IMR-90 (cell line): Measurements from ENCODE around the gene ATG7. TPM values are rescaled to one million over a fixed set of nuclear protein-coding genes. Genes with fewer than 3 reads are reported as not detected.

ENCODE experiments used
- ATAC-seq: fragments of 200-7000 bp; cut with Tn5 transposase; 2 replicates; pipeline ENCODE4 v1.9.1; 2020; ENCODE audit warnings: low read depth, mild to moderate bottlenecking, moderate library complexity
- BruUV-seq: library from RNA; stranded (reverse); fragments of 400-500 nt; replicated peaks from 2 replicates; lab custom pipeline; 2021; lab: Mats Ljungman, UMichigan
- CTCF ChIA-PET: fragments of 300-600 bp; formaldehyde crosslinking; extraction: SDS; loops from one replicate; lab custom pipeline; 2021; ENCODE audit warnings: antibody characterized with exemption; lab: Yijun Ruan, JAX
- POLR2A ChIA-PET: fragments of 300-600 bp; sonication (Branson Sonifier 250); formaldehyde crosslinking; loops from one replicate; lab custom pipeline; 2022; ENCODE audit warnings: antibody characterized with exemption; ENCODE audit not compliant: unreplicated experiment; lab: Charles Lee
- DNase-seq: peaks from one replicate; pipeline ENCODE4 v3.0.0; 2013
- H2AFZ ChIP-seq: replicated peaks from 2 replicates; pipeline ENCODE3; 2013; ENCODE audit warnings: low read length, mild to moderate bottlenecking; ENCODE audit not compliant: poor library complexity
- H2AK5ac ChIP-seq: 2 replicates; pipeline ENCODE4 v1.6.1; 2013; ENCODE audit warnings: low read depth, low read length, inconsistent platforms
- H2AK9ac ChIP-seq: replicated peaks from 2 replicates; pipeline ENCODE3; 2013; ENCODE audit warnings: mild to moderate bottlenecking, low read depth, low read length, moderate library complexity; ENCODE audit not compliant: poor library complexity
- H2BK120ac ChIP-seq: 2 replicates; pipeline ENCODE4 v1.6.1; 2013; ENCODE audit warnings: low read depth, low read length, inconsistent platforms
- H2BK15ac ChIP-seq: 3 replicates; pipeline ENCODE4 v1.6.1; 2013; ENCODE audit warnings: low read depth, low read length, inconsistent platforms
- H2BK20ac ChIP-seq: 2 replicates; pipeline ENCODE4 v1.6.1; 2013; ENCODE audit warnings: low read depth, mild to moderate bottlenecking, inconsistent platforms, low read length, moderate library complexity
- H2BK5ac ChIP-seq: 2 replicates; pipeline ENCODE4 v1.6.1; 2013; ENCODE audit warnings: mild to moderate bottlenecking, low read depth, low read length, inconsistent platforms; ENCODE audit not compliant: poor library complexity, severe bottlenecking
- H3K14ac ChIP-seq: replicated peaks from 2 replicates; pipeline ENCODE4 v1.6.1; 2013; ENCODE audit warnings: low read depth, low read length, inconsistent platforms
- H3K18ac ChIP-seq: 2 replicates; pipeline ENCODE4 v1.6.1; 2013; ENCODE audit warnings: low read depth, low read length, control low read depth
- H3K23ac ChIP-seq: 2 replicates; pipeline ENCODE4 v1.6.1; 2013; ENCODE audit warnings: low read depth, low read length, inconsistent platforms
- H3K27ac ChIP-seq: 2 replicates; pipeline ENCODE4 v1.5.1; 2013; ENCODE audit warnings: mild to moderate bottlenecking, control low read depth, low read length; ENCODE audit not compliant: insufficient read depth
- H3K27me3 ChIP-seq: 2 replicates; pipeline ENCODE4 v1.6.1; 2013; ENCODE audit warnings: low read length; ENCODE audit not compliant: control insufficient read depth, insufficient read depth
- H3K36me3 ChIP-seq: 2 replicates; pipeline ENCODE4 v1.6.1; 2013; ENCODE audit warnings: low read length, mixed read lengths; ENCODE audit not compliant: control insufficient read depth, insufficient read depth
- H3K4ac ChIP-seq: 2 replicates; pipeline ENCODE4 v1.6.1; 2013; ENCODE audit warnings: low read depth, low read length, inconsistent platforms
- H3K4me1 ChIP-seq: 2 replicates; pipeline ENCODE4 v1.6.1; 2013; ENCODE audit warnings: low read length, mixed read lengths; ENCODE audit not compliant: control insufficient read depth, insufficient read depth
- H3K4me2 ChIP-seq: 2 replicates; pipeline ENCODE4 v1.6.1; 2013; ENCODE audit warnings: low read depth, mild to moderate bottlenecking, control low read depth, low read length, moderate library complexity
- H3K4me3 ChIP-seq: 2 replicates; pipeline ENCODE4 v1.5.1; 2013; ENCODE audit warnings: low read depth, mild to moderate bottlenecking, control low read depth, low read length, moderate library complexity; ENCODE audit not compliant: insufficient read depth
- H3K56ac ChIP-seq: 2 replicates; pipeline ENCODE4 v1.6.1; 2013; ENCODE audit warnings: low read length, inconsistent platforms; ENCODE audit not compliant: insufficient read depth; ENCODE audit errors: extremely low read depth
- H3K79me1 ChIP-seq, 2 experiments: 2 replicates each; pipeline ENCODE4 v1.6.1; 2013; ENCODE audit warnings: low read length in 2 of 2, inconsistent platforms in 1 of 2, low read depth in 1 of 2
- H3K9ac ChIP-seq: 2 replicates; pipeline ENCODE4 v1.6.1; 2013; ENCODE audit warnings: low read depth, low read length, control low read depth
- H3K9me1 ChIP-seq: 2 replicates; pipeline ENCODE4 v1.6.1; 2013; ENCODE audit warnings: low read length, inconsistent platforms; ENCODE audit not compliant: insufficient read depth
- H3K9me3 ChIP-seq: 2 replicates; pipeline ENCODE4 v1.6.1; 2013; ENCODE audit warnings: low read length; ENCODE audit not compliant: control insufficient read depth, insufficient read depth
- H4K20me1 ChIP-seq: 2 replicates; pipeline ENCODE4 v1.6.1; 2013; ENCODE audit warnings: low read length, inconsistent platforms; ENCODE audit not compliant: insufficient read depth
- H4K5ac ChIP-seq: 2 replicates; pipeline ENCODE4 v1.6.1; 2013; ENCODE audit warnings: mild to moderate bottlenecking, low read depth, low read length, control low read depth
- H4K8ac ChIP-seq, 2 experiments: 2 replicates each; pipeline ENCODE4 v1.6.1; 2013; ENCODE audit warnings: low read depth in 2 of 2, low read length in 2 of 2, control low read depth in 1 of 2, inconsistent platforms in 1 of 2
- H4K91ac ChIP-seq: 2 replicates; pipeline ENCODE4 v1.6.1; 2013; ENCODE audit warnings: low read depth, low read length, inconsistent platforms; ENCODE audit not compliant: insufficient read depth
- BHLHE40 ChIP-seq: fragments of 150-350 bp; IDR thresholded peaks from 2 replicates; pipeline ENCODE4 v1.6.1; 2016; ENCODE audit warnings: mild to moderate bottlenecking, low read depth, low read length
- CEBPB ChIP-seq: IDR thresholded peaks from 2 replicates; pipeline ENCODE4 v1.6.1; 2012; ENCODE audit warnings: low read depth, low read length, improper control_type of control experiment
- CHD1 ChIP-seq: IDR thresholded peaks from 2 replicates; pipeline ENCODE4 v1.6.1; 2012; ENCODE audit warnings: low read depth, low read length, improper control_type of control experiment
- MXI1 ChIP-seq: IDR thresholded peaks from 2 replicates; pipeline ENCODE4 v1.6.1; 2012; ENCODE audit warnings: low read depth, mild to moderate bottlenecking, low read length, moderate library complexity, borderline replicate concordance
- POLR2A ChIP-seq: IDR thresholded peaks from 2 replicates; pipeline ENCODE4 v1.6.1; 2012; ENCODE audit warnings: mild to moderate bottlenecking, low read depth, low read length
- RAD21 ChIP-seq: IDR thresholded peaks from 2 replicates; pipeline ENCODE4 v1.6.1; 2012; ENCODE audit warnings: low read length, improper control_type of control experiment
- RCOR1 ChIP-seq: IDR thresholded peaks from 2 replicates; pipeline ENCODE4 v1.6.1; 2012; ENCODE audit warnings: mild to moderate bottlenecking, low read length, improper control_type of control experiment; ENCODE audit not compliant: insufficient replicate concordance
- RFX5 ChIP-seq: IDR thresholded peaks from 2 replicates; pipeline ENCODE4 v1.8.0; 2012; ENCODE audit warnings: low read depth, mild to moderate bottlenecking, low read length, moderate library complexity
- SMC3 ChIP-seq: fragments of 150-350 bp; IDR thresholded peaks from 2 replicates; pipeline ENCODE4 v1.6.1; 2016; ENCODE audit warnings: low read depth, mild to moderate bottlenecking, antibody characterized with exemption, low read length, moderate library complexity
- WGBS, 2 experiments: methylation state at CpG; one replicate each; pipeline versions ENCODE4 v1.1.5 to v1.1.7; 2013; ENCODE audit warnings: missing lambda C conversion rate in 2 of 2; ENCODE audit not compliant: insufficient read length in 1 of 2; ENCODE audit errors: extremely low coverage in 2 of 2; 5-methylcytosine and 5-hydroxymethylcytosine counted together
- dilution Hi-C: fragments of 300-500 bp; cut with HindIII; formaldehyde crosslinking; loops from one replicate; pipeline ENCODE4 v1.14.3; 2018; ENCODE audit warnings: low sequenced_read_pairs; ENCODE audit not compliant: unreplicated experiment
- in situ Hi-C: fragments of 300-500 bp; cut with MboI; formaldehyde crosslinking; loops from 3 replicates; pipeline ENCODE4 v1.14.3; 2019; ENCODE audit warnings: low sequenced_read_pairs, inconsistent platforms, mixed read lengths
- intact Hi-C: fragments of 100-400 bp; cut with micrococcal nuclease; formaldehyde crosslinking; loops from 2 replicates; pipeline ENCODE4 v1.10.0; 2022
- polyA plus RNA-seq, 3 experiments: library from polyadenylated mRNA; depleted of rRNA; stranded (reverse); fragments of >200 nt; gene quantifications; 2 replicates each; pipeline ENCODE4 v1.2.3, GENCODE V29; 2012; ENCODE audit warnings: low replicate concordance in 1 of 3
- total RNA-seq: library from RNA; depleted of rRNA; stranded (reverse); fragments of >200 nt; gene quantifications from 2 replicates; pipeline ENCODE4 v1.2.3, GENCODE V29; 2012
- TF ChIP-seq, protein P1 (sequence below): fragments of 150-350 bp; IDR thresholded peaks from 2 replicates; pipeline ENCODE4 v1.6.1; 2017; ENCODE audit warnings: mild to moderate bottlenecking, antibody characterized with exemption, low read length, low read depth
- TF ChIP-seq, protein P2 (sequence below): conservative IDR thresholded peaks from 2 replicates; pipeline ENCODE4 v1.5.1; 2012; ENCODE audit warnings: mild to moderate bottlenecking, low read depth, low read length, improper control_type of control experiment
- TF ChIP-seq, protein P3 (sequence below): fragments of 150-350 bp; IDR thresholded peaks from 2 replicates; pipeline ENCODE4 v1.6.1; 2016; ENCODE audit warnings: low read depth, mild to moderate bottlenecking, low read length, moderate library complexity, borderline replicate concordance

The ATG7 gene
- total and polyA plus RNA-seq, 2 of the 4 experiments (the other 2 are of a cell fraction), result 15.6 to 51.4 TPM

DNA sequence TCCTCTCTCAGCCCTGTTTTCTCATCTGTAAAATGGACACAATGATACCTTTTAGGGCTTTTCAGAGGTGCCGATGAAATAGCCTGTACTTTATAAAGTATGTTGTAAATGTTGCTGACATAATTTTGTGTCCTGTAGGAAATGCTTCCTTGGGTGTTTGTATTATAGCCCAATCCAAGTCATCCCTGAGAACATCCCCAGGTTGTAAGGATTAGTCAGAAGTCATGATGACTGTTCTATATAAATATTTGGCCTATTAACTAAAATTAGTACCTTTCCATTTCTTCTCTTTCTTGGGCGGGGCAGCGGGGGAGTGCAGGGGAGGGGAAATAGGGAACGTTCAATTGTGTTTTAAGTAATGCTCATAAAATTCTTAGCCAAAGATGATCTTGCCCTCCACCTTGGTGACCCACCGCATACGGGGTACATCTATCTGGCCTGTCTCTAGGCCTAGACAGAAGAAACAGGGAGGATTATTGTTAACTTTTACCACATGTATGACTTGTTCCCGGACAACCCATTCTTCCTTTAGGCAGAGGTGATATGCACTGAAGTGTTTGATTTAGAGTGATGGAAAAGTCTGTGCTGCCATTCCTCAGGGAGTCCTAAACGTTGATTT lies 250.9 kb downstream of the ATG7 start (continued):
- TF ChIP-seq BHLHE40, result no peak

DNA sequence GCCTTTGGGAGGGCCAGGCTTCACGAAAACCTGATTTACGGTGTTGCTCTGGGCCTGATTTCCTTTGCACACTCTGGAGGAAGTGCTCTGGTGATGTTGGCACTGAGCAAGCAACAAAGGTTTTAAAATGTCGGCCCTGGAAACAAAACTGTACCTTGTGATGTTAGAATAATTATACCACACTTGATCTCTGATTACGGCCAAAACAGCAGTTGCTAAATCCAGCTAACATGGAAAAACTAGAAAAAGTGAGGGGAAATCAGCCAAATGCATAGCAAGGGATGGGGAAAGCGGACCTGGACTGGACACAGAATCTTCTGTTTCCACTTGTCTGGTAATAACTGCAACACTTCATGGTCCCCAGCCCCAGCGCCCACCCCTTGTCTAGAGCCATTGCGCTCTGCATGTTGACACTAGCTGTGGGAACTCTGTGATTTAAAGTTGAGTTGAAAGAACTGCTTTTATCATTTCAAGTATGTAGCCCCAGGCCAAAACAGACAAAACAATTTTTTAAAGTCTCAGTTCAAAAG lies 251.4 kb downstream of the ATG7 start:
- no CpG with 5 or more reads among the region's 7 CpGs for WGBS, 2 experiments
- Histone ChIP-seq H3K9ac (no peak overlapping the region), H3K4me2 (no peak overlapping the region), H3K9me3 (no peaks in the 10 kb centered on the region), H2BK120ac (peak overlapping the region; percentile 61), H2BK20ac (peak overlapping the region; percentile 60; the same call in 1 of the 2 replicates), H2AK5ac (peak overlapping the region; percentile 91), H2AK9ac (peak overlapping the region; percentile 39), H4K5ac (no peak overlapping the region), H3K9me1 (peaks cover 14% of the 10 kb centered on the region), H4K91ac (peak overlapping the region; percentile 84), H4K20me1 (no peaks in the 10 kb centered on the region), H4K8ac (peak overlapping the region; percentile 45 to 49; a peak in 2 of 4 replicates), H3K18ac (peak overlapping the region; percentile 32; the same call in 1 of the 2 replicates), H3K36me3 (no peaks in the 10 kb centered on the region), H3K27me3 (no peaks in the 10 kb centered on the region), H2BK15ac (peak overlapping the region; percentile 84; the same call in 1 of the 3 replicates), H3K56ac (no peak overlapping the region; the same call in 1 of the 2 replicates), H3K79me1 (peaks cover 4 to 12% of the 10 kb centered on the region in 2 experiments), H3K23ac (peak overlapping the region; percentile 36), H3K14ac (peak overlapping the region; percentile 56), H3K4ac (peak overlapping the region; percentile 53), H3K4me1 (peaks cover 4% of the 10 kb centered on the region; the same call in 1 of the 2 replicates), H3K27ac (no peak overlapping the region), H2BK5ac (peak overlapping the region; percentile 33), H3K4me3 (no peak overlapping the region), H2AFZ (no peak overlapping the region)
- POLR2A ChIA-PET, result no interaction called here
- in situ Hi-C loops (no loop called here), intact Hi-C loops (no loop called here), dilution Hi-C loops (no loop called here)
- ATAC-seq (no peak), DNase-seq (no peak)
- CTCF ChIA-PET, result no interaction called here
- BruUV-seq, result no TSS peak
- TF ChIP-seq RFX5, result no peak
- no peak for TF ChIP-seq BHLHE40
- TF ChIP-seq SMC3, result no peak
- TF ChIP-seq POLR2A, result no peak
- TF ChIP-seq CEBPB, result no peak
- TF ChIP-seq, protein P1, sequence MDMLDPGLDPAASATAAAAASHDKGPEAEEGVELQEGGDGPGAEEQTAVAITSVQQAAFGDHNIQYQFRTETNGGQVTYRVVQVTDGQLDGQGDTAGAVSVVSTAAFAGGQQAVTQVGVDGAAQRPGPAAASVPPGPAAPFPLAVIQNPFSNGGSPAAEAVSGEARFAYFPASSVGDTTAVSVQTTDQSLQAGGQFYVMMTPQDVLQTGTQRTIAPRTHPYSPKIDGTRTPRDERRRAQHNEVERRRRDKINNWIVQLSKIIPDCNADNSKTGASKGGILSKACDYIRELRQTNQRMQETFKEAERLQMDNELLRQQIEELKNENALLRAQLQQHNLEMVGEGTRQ, result no peak
- no peak for TF ChIP-seq RCOR1
- TF ChIP-seq, protein P2, sequence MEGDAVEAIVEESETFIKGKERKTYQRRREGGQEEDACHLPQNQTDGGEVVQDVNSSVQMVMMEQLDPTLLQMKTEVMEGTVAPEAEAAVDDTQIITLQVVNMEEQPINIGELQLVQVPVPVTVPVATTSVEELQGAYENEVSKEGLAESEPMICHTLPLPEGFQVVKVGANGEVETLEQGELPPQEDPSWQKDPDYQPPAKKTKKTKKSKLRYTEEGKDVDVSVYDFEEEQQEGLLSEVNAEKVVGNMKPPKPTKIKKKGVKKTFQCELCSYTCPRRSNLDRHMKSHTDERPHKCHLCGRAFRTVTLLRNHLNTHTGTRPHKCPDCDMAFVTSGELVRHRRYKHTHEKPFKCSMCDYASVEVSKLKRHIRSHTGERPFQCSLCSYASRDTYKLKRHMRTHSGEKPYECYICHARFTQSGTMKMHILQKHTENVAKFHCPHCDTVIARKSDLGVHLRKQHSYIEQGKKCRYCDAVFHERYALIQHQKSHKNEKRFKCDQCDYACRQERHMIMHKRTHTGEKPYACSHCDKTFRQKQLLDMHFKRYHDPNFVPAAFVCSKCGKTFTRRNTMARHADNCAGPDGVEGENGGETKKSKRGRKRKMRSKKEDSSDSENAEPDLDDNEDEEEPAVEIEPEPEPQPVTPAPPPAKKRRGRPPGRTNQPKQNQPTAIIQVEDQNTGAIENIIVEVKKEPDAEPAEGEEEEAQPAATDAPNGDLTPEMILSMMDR, result no peak
- no peak for TF ChIP-seq RAD21
- TF ChIP-seq CHD1, result no peak
- no peak for TF ChIP-seq MXI1
- TF ChIP-seq, protein P3, sequence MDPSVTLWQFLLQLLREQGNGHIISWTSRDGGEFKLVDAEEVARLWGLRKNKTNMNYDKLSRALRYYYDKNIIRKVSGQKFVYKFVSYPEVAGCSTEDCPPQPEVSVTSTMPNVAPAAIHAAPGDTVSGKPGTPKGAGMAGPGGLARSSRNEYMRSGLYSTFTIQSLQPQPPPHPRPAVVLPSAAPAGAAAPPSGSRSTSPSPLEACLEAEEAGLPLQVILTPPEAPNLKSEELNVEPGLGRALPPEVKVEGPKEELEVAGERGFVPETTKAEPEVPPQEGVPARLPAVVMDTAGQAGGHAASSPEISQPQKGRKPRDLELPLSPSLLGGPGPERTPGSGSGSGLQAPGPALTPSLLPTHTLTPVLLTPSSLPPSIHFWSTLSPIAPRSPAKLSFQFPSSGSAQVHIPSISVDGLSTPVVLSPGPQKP, result no peak
